ENCODE measurements around the gene NSG1. TPM values are rescaled to one million over a fixed set of nuclear protein-coding genes. Genes with fewer than 3 reads are reported as not detected.
"Not testable (repeated sequence)": the region's sequence is repeated elsewhere in the genome, so short reads cannot be mapped to it uniquely, and the experiment has no call there.

NSG1 gene
- total RNA-seq, 2 donors from 2014 or later = 17.1 to 88.8 TPM

GRCh38 chr4:4421356-4421755, 34.5 kb downstream of the NSG1 start:
- H3K27me3 ChIP-seq (replicated peaks; ENCODE audit: insufficient read depth) = no peaks in the 10 kb centered on the region
- no peak for DNase-seq (ENCODE audit: low spot score)

GRCh38 chr4:4422117-4422516, 35.2 kb downstream of the NSG1 start:
- WGBS = 96% methylated on average over 7 of the region's 7 CpGs
- DNase-seq (ENCODE audit: low spot score); intact Hi-C loops (cut with DNase I); H3K4me3 ChIP-seq; H3K27ac ChIP-seq; H3K4me1 ChIP-seq (replicated peaks); H3K9me3 ChIP-seq; H3K27me3 ChIP-seq (replicated peaks; ENCODE audit: insufficient read depth): not testable (repeated sequence)
- H3K36me3 ChIP-seq = peaks cover 5 to 20% of the 10 kb centered on the region in 2 donors

More at GRCh38 chr4:4421356-4421755, 34.5 kb downstream of the NSG1 start:
- peaks cover 5 to 20% of the 10 kb centered on the region in 2 donors for H3K36me3 ChIP-seq
- intact Hi-C loops (cut with DNase I) = no loop called here
- no peak for TF ChIP-seq POLR2A (IDR thresholded peaks at IDR 0.05)
- TF ChIP-seq POLR2AphosphoS5 (IDR thresholded peaks at IDR 0.05) = no peak
- TF ChIP-seq, protein P1, sequence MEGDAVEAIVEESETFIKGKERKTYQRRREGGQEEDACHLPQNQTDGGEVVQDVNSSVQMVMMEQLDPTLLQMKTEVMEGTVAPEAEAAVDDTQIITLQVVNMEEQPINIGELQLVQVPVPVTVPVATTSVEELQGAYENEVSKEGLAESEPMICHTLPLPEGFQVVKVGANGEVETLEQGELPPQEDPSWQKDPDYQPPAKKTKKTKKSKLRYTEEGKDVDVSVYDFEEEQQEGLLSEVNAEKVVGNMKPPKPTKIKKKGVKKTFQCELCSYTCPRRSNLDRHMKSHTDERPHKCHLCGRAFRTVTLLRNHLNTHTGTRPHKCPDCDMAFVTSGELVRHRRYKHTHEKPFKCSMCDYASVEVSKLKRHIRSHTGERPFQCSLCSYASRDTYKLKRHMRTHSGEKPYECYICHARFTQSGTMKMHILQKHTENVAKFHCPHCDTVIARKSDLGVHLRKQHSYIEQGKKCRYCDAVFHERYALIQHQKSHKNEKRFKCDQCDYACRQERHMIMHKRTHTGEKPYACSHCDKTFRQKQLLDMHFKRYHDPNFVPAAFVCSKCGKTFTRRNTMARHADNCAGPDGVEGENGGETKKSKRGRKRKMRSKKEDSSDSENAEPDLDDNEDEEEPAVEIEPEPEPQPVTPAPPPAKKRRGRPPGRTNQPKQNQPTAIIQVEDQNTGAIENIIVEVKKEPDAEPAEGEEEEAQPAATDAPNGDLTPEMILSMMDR (IDR thresholded peaks at IDR 0.05) = no peak
- no peaks in the 10 kb centered on the region for H3K9me3 ChIP-seq
- H3K4me3 ChIP-seq = no peak overlapping the region
- 96% methylated on average over 11 of the region's 11 CpGs for WGBS
- no peak overlapping the region for H3K27ac ChIP-seq
- no peaks in the 10 kb centered on the region for H3K4me1 ChIP-seq (replicated peaks)

- Histone ChIP-seq H3K27ac (no peak overlapping the region), H3K4me1 (replicated peaks) (no peaks in the 10 kb centered on the region), H3K27me3 (replicated peaks; ENCODE audit: insufficient read depth) (no peaks in the 10 kb centered on the region), H3K4me3 (no peak overlapping the region), H3K9me3 (no peaks in the 10 kb centered on the region), H3K36me3 (peaks cover 5 to 20% of the 10 kb centered on the region in 2 donors)
- no peak for DNase-seq (ENCODE audit: low spot score)
- intact Hi-C loops (cut with DNase I) = no loop called here
- TF ChIP-seq, protein P1 (IDR thresholded peaks at IDR 0.05) = no peak
- no peak for TF ChIP-seq POLR2AphosphoS5 (IDR thresholded peaks at IDR 0.05)
- WGBS = 84% methylated on average over 12 of the region's 12 CpGs
These were observed 36.1 kb downstream of the NSG1 start for GRCh38 chr4:4422856-4423499.

DNA sequence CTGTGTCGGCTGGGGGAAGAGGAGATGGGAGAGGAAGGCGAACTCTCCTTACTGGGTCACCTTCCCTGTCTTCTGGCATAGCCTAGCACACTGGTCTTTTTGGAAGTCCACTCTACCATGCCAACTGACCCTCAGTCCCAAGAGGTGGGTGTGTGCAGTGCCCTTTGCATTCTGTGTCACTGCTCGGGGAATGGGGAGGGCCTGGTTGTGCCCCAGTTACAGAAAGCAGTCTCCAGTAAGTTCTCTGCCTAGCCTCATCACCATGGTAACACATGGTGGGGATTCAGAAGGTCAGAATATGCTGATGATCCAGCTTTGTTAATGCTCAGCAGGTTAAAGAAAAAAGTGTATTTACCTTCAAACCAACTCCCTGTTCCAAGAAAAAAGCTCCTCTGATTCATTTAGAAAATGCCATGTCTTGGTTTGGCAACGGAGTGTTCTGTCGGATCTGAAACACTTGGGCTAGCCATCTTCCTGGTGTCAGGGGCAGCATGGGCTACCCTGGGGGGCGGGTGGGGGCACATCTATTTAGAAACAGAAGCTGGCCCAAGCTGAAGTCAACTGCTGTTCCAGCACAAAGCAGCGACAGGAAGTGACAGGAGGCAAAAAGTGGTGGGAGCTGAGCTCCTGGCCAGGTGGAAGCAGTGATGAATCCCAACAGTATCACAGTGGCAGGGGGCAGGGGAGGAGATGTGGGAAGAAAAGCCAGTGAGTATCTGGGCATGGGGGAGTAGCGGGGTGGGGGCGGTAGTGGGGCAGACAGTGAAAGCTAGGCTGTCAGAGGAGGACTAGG, 37.0 kb downstream of the NSG1 start:
- Histone ChIP-seq H3K4me1 (replicated peaks) (no peaks in the 10 kb centered on the region), H3K27me3 (replicated peaks; ENCODE audit: insufficient read depth) (no peaks in the 10 kb centered on the region), H3K27ac (no peak overlapping the region), H3K4me3 (no peak overlapping the region), H3K9me3 (no peaks in the 10 kb centered on the region), H3K36me3 (peaks cover 5 to 16% of the 10 kb centered on the region in 2 donors)
- 79% methylated on average over 9 of the region's 9 CpGs for WGBS
- DNase-seq (ENCODE audit: low spot score) = no peak
- TF ChIP-seq, protein P1 (IDR thresholded peaks at IDR 0.05) = no peak
- TF ChIP-seq POLR2AphosphoS5 (IDR thresholded peaks at IDR 0.05) (no peak), POLR2A (IDR thresholded peaks at IDR 0.05) (no peak)
- intact Hi-C loops (cut with DNase I) = no loop called here

DNA sequence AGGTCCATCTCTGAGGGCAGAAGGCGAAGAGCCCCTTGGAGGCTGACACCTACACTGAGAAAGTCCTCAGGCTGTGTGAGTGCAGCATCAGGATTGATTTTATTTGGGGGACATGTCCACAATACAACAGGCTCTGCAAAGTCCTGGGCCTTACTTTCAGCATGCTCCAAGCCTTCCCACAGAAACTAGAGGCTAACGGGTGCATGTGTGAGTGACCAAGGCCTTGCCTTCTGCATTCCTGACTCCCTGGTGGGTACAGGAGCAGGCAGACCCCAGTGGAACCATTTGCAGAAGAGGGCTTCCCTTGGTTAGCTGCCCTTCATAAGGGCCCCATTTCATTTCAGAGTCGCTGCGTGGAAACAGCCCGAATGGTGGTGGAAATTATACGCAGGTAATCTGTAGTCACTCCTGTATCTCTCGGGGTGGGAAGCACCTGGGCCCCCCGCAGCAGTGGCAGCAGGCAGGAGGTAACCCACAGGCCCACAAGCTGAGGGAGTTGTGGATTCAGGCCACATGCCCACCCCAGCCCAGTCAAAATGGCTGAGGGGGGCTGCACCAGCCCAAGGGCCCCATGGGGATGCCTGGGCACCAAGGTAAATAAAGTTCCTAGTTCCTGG, 37.7 kb downstream of the NSG1 start:
- TF ChIP-seq POLR2AphosphoS5 (IDR thresholded peaks at IDR 0.05) = no peak
- TF ChIP-seq, protein P1 (IDR thresholded peaks at IDR 0.05) = no peak
- TF ChIP-seq POLR2A (IDR thresholded peaks at IDR 0.05) = no peak
- Histone ChIP-seq H3K4me1 (replicated peaks) (no peaks in the 10 kb centered on the region), H3K36me3 (peaks cover 5 to 11% of the 10 kb centered on the region in 2 donors), H3K27ac (no peak overlapping the region), H3K9me3 (no peaks in the 10 kb centered on the region), H3K4me3 (no peak overlapping the region), H3K27me3 (replicated peaks; ENCODE audit: insufficient read depth) (no peaks in the 10 kb centered on the region)
- intact Hi-C loops (cut with DNase I) = no loop called here
- WGBS = 92% methylated on average over 8 of the region's 8 CpGs
- no peak for DNase-seq (ENCODE audit: low spot score)
